HG03558 (cell line): ENCODE data around the gene MARCHF2.

Experiments
- ATAC-seq: cut with Tn5 transposase; IDR thresholded peaks from one replicate; pipeline ENCODE4 v1.9.1; 2021; ENCODE audit warnings: moderate number of reproducible peaks; ENCODE audit not compliant: unreplicated experiment; ENCODE audit errors: extremely low read depth

MARCHF2 gene

GRCh38 chr19:8386990-8387389 lies 26.1 kb upstream of the MARCHF2 start:
- no peak for ATAC-seq

GRCh38 chr19:8387688-8388611 lies 25.2 kb upstream of the MARCHF2 start:
- ATAC-seq = no peak

GRCh38 chr19:8388612-8388958 lies 24.5 kb upstream of the MARCHF2 start:
- no peak for ATAC-seq

GRCh38 chr19:8389891-8390616 lies 23.1 kb upstream of the MARCHF2 start, which contains the start of gene RAB11B:
Gene RAB11B, plus strand, starts transcription at chr19:8390360. Its CDS starts 57 bp downstream, at chr19:8390417.
- peak; percentile 78 for ATAC-seq

GRCh38 chr19:8390617-8390981 lies 22.5 kb upstream of the MARCHF2 start:
- ATAC-seq = peak; percentile 5

GRCh38 chr19:8391198-8392016 lies 21.7 kb upstream of the MARCHF2 start:
- ATAC-seq = no peak

- no peak for ATAC-seq
These were observed 21.0 kb upstream of the MARCHF2 start for GRCh38 chr19:8392017-8392591.

- ATAC-seq = no peak
These were observed 19.8 kb upstream of the MARCHF2 start for GRCh38 chr19:8393192-8393870.

GRCh38 chr19:8393871-8394250 lies 19.2 kb upstream of the MARCHF2 start:
- ATAC-seq = no peak

GRCh38 chr19:8395621-8396082 lies 17.5 kb upstream of the MARCHF2 start:
- ATAC-seq = no peak

GRCh38 chr19:8396185-8396562 lies 16.9 kb upstream of the MARCHF2 start:
- ATAC-seq = no peak

GRCh38 chr19:8396563-8397203 lies 16.4 kb upstream of the MARCHF2 start:
- no peak for ATAC-seq

- no peak for ATAC-seq
These were observed 15.8 kb upstream of the MARCHF2 start for GRCh38 chr19:8397271-8397670.

- no peak for ATAC-seq
These were observed 15.3 kb upstream of the MARCHF2 start for GRCh38 chr19:8397746-8398310.

- no peak for ATAC-seq
These were observed 14.8 kb upstream of the MARCHF2 start for GRCh38 chr19:8398311-8398771.

- ATAC-seq = no peak
These were observed 13.4 kb upstream of the MARCHF2 start for GRCh38 chr19:8399681-8400188.

- ATAC-seq = no peak
These were observed 11.1 kb upstream of the MARCHF2 start for GRCh38 chr19:8401981-8402411.

- ATAC-seq = no peak
These were observed 9.8 kb upstream of the MARCHF2 start for GRCh38 chr19:8403098-8403819.
